Urothelium cell line (cell line): ENCODE data around the gene COL9A1.

Experiments used
- DNase-seq: peaks from one replicate; pipeline ENCODE4 v3.0.0; 2011; ENCODE audit warnings: low spot score, mixed read lengths
- FAIRE-seq: peaks from 2 replicates; lab custom pipeline; 2011; peaks lifted over from hg19 to GRCh38; lab: Jason Lieb, UNC

COL9A1 gene

DNA sequence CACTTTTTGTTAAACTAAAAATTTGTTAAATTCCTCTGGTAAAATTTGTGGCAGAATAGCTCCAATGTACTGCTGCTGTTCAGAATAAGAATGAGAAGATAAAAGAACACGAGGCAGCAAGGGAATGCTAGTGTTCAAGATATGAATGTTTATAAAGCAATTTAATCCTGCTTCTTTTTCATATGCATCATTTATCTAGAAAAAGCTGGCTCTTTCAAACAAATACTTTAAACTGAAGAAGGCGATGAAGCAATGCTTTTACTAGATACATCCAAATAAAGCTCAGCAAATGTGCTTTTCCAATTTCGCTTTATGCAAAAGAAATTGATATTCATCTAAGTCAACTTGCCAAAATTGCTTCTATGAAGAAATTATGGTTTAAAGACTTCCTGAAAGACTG, 66.5 kb downstream of the COL9A1 start:
- DNase-seq, result no peak
- FAIRE-seq, result no peak

DNA sequence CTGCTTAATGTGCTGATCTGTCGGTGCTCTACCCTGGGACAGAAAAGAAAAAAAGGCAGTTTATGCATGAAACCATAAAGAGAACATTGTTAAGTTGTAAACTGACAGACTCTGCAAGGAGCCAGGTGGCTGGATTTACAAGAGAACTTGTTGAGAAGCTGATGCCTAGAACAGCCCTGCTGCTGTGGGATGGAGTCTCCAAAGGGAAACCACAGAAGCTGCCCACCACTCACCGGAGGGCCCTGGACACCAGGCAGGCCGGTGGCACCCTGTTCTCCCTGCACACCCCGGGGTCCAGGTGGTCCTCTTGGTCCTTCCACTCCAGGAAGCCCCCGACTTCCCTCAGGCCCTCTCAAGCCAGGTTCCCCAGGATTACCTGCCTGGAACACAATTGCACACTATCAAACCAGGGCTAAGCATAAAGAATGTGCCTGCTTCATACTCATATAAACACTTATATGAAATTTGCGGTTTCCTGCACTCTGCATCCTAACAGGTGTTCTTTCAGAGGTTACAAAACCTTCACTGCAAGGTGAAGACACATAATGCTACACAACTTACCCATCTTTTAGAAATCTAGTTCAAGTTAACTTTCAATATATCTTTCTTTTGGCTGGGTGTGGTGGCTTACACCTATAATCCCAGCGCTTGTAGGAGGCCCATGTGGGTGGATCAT, 68.2 kb downstream of the COL9A1 start:
- DNase-seq (no peak), FAIRE-seq (no peak)

DNA sequence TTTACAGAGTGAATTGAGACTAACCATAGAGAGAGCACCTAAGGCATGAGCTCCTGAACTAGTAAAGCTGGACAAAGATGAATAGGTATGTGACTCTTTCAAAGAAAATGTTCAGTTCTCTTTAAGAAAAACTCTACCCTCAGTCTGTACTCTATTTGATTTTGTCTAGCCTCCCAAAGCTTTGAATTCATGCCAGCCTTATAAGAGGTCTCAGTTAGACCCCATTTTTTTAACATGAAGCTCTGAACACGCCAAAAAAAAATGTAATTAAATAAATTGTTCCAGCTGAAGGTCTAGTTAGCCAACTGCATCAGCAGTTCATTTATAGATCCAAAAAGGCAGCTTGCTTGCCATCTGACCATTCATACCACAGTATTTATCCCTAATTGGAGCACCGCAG, 71.6 kb downstream of the COL9A1 start:
- FAIRE-seq (no peak), DNase-seq (no peak)

DNA sequence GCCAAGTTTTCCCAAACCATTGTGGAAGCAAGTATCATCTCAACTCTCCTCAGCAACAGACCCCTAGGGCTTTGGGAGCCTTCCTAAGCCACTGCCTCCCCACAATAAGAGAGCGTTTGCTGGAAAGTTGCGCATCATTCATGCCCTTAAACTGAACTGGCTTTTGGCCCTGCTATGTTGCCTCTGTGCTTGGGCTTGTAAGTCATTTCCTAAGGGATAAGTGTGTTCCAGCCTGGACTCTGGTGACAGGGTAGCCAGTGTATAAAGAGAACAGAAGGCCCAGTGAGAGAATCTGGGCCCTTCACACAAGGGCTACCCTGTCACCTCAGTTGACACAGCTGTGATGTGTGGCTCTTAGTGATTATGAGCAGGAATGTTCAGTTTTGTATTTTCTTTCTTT, 77.8 kb downstream of the COL9A1 start:
- DNase-seq (no peak), FAIRE-seq (no peak)

GRCh38 chr6:70222439-70222749, 80.5 kb downstream of the COL9A1 start:
- DNase-seq, result no peak
- FAIRE-seq, result no peak

- no peak for DNase-seq
- no peak for FAIRE-seq
Measured at GRCh38 chr6:70221715-70222438, 81.0 kb downstream of the COL9A1 start.

DNA sequence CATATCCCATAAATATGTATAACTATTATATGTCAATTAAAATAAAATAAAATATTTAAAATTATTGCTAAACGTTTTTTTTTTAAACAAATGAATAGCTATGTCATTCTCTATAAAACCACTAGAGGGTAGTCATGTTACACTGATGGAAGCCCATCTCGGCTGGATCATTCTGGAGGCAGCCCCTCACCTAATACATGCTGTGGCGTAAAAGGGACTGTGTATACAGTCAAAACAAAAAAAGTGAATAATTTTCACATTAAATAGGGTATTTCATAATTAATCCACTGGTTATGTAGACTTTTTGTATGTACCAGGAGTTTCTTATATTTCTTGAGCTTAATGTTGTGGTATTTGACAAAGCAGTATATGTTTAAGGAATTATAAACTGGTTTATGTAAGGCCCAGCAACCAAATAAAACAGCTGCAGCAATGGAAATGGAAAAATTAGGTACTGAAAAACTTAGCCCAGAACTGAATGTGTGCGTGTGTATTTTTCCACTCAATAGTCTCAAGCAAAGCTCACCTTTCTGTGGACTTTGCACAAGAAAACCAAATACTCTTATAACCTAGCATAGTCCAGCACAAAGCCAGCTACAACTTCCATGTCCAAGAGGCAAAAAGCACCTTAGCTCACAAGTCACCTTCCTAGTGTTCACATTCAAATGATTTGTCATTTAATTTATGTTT, 81.7 kb downstream of the COL9A1 start:
- DNase-seq (peak; percentile 33), FAIRE-seq (no peak)

DNA sequence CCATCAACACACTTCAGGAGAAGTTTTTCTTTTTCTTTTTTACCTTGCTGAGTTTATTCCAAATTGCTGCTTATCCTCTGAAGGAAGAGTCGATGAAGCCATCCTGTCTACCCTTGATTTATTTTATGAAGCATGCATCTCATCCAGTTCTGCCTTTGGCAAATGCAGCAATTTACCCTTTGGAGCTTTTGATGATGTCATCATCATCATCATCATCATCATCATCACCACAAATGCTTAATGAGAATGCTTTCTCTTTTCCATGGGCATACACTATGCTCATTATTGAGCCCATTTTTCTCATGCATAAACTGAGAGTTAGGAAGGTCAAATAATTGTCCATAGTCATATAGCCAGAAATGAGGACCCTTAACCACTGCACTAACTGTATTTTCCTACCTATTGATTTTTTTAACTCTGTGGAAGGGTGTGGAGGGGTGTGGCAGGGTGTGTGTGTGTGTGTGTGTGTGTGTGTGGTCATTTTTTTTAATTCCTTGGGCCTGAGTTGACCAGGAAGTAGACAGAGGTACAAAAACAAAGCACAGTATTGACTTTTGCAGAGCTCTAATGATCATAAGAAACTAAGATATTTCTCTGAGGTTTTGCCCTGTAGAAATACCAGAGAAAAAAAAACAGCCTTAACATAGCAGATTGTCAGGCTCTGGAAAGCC, 82.8 kb downstream of the COL9A1 start:
- no peak for FAIRE-seq
- DNase-seq, result no peak

DNA sequence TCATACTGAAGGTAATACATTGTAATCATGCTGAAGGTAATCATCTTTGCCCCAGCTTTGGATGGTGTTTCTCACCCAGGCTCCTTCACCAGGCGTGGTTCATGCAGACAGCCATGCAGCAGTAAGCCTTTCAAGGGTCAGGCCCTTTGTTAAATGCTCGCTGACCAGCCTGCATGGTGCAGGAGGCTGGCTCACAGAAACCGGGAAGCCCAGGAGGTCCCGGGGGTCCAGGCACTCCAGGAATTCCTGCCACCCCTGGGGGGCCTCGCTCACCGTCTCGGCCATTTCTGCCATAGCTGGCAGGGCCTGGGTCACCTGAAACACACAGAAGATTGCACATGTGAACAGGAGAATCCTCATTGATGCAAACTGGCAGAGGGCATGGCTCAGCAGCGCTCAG, 86.1 kb downstream of the COL9A1 start:
- FAIRE-seq, result no peak
- no peak for DNase-seq

- FAIRE-seq, result no peak
- DNase-seq, result no peak
Measured at GRCh38 chr6:70215460-70216108, 87.3 kb downstream of the COL9A1 start.

DNA sequence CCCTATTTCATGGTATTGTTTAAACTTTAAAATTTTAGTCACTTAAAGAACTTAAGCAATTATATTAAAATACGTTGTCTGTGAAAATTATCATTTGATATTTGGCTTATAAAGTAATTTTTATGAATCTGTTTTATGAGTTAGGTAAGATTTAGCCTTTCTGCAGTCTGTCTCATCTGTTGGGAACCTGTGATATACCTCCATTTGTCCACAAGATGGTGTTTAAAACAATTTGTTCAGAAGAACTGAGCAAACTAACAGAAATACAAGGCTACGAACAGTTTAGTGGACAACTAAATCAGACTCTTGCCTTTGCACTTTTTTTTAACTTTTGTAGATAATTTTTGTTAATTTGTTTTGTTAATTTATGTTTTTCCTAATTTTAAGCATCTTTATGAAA, 92.4 kb downstream of the COL9A1 start:
- FAIRE-seq (no peak), DNase-seq (peak; percentile 15)

DNA sequence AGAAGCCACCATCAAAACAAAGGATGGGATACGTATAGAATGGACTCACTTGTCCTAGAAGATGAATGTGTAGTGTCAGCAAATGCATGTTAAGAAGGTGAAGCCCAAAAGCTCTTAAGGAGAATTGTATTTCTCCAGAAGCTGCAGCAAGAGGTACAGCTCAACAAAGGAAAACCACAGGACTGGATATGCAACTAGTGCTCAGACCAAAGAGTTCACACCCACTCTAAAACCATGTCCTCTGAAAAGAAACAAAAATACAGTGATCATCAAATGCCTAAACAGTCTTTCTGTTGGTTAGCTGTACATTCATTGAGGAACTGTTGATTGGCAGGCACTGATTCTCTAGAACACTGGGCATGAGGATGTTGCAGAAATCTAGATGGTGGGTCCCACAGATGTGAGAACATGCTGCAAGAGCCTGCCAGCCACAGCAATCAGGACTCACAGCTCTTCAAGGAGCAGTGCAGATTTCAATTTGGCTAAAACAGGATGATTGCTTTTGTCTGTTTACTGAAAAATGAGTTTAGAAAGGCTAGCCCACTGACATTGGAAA, 94.6 kb downstream of the COL9A1 start:
- DNase-seq (no peak), FAIRE-seq (no peak)

DNA sequence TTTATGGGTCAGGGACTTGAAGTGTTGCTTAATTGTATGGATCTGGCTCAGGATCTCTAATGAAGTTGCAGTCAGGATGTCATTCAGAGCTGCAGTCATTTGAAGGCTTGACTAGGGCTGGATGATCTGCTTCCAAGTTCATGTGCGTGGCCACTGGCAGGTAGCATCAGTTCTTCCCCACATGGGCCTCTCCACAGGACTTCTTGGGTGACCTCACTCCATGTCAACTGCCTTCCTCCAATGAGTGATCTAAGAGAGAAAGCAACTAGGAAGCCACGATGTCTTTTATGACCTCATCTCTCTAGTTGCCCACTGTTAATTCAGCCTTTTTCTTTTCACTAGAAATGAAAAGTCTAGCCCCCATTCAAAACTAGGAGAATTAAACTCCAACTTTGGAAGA, 104.1 kb downstream of the COL9A1 start:
- no peak for FAIRE-seq

GRCh38 chr6:70196531-70196930, 106.4 kb downstream of the COL9A1 start:
- FAIRE-seq (no peak), DNase-seq (no peak)

More for the DNA sequence above, 104.1 kb downstream of the COL9A1 start:
- no peak for DNase-seq

GRCh38 chr6:70194421-70194820, 108.5 kb downstream of the COL9A1 start:
- DNase-seq (no peak), FAIRE-seq (no peak)

DNA sequence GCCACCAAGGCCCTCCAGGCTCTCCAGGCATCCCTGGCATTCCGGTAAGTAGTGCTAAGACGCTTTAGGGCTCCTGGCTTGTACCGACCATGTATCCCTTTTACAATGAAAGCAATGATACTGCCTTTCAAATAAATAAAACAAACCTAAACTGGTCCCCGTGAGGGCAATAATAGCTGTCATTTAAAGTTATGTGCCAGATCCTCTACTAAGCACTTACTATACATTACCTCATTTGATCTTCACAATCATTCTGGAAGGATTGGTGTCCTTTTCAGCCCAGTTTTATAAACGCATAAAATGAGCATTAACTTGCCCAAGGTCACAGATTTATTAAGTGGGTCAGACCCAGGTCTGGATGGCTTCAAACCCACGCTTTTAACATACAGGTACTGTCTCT, 114.7 kb downstream of the COL9A1 start:
- DNase-seq, result no peak
- FAIRE-seq, result no peak

DNA sequence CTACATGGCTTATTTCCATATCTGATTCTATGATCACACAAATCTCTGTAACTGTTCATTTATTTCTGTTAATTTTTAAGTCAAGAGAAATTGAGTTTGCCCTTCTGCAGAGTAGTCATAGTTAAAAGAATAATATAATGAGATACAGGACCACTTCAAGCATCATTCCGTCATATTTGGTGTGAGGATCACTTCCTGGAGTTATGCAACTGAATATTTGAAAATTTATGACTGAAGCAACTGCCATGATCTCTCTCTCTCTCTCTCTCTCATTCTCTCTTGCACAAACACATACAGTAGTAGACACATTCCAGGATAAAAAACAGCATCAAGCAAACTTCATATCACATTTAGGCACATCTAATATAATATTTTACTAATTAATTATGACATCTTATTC, 116.4 kb downstream of the COL9A1 start:
- FAIRE-seq, result no peak
- no peak for DNase-seq

- FAIRE-seq (no peak), DNase-seq (no peak)
Measured at GRCh38 chr6:70184723-70185122, 118.2 kb downstream of the COL9A1 start.

DNA sequence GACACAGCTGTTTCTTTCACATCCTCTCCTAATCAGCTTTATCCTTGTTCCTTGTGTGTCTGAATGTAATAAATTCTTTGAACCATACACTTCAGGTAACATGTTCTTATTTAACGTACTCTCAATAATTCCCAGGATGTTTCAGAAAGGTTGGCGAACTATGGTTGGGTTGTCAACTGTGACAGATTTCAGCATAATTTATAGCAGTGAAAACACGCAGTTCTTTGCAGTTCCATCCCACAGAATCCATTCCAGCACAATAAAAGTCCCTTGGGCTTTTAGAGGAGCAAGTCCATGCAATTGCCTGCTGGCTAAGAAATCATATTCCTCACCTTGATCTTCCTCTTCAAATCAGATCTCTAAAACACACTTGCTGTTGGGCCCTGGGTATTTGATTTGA, 119.3 kb downstream of the COL9A1 start:
- no peak for FAIRE-seq
- no peak for DNase-seq

- FAIRE-seq, result no peak
Measured at GRCh38 chr6:70180901-70181599, 121.8 kb downstream of the COL9A1 start.

More at GRCh38 chr6:70180901-70181599, 121.8 kb downstream of the COL9A1 start:
- no peak for DNase-seq
